Measurements from ENCODE around the gene RCL1. TPM values are rescaled to one million over a fixed set of nuclear protein-coding genes. Genes with fewer than 3 reads are reported as not detected.

RCL1 gene
- polyA plus RNA-seq, 1 donor (not counting 4 experiments of a cell fraction or from before 2014, with no cell fraction given): 16.6 TPM

- dilution Hi-C loops (cut with MboI; ENCODE audit: extremely low pct_ligation_motif_present, low sequenced_read_pairs): no loop called here
- DNase-seq (ENCODE audit: low read depth, low spot score): no peak
- Histone ChIP-seq H3K27ac (ENCODE audit: control insufficient read depth, insufficient read depth, low read length) (no peak overlapping the region), H2AFZ (ENCODE audit: control insufficient read depth, low read length) (no peak overlapping the region), H3K4me2 (ENCODE audit: control insufficient read depth, extremely low read depth, insufficient read depth, low read depth, low read length) (no peak overlapping the region), H3K4me3 (ENCODE audit: control insufficient read depth in 2 of 3, extremely low read depth in 1 of 3, insufficient read depth in 2 of 3, low read depth in 1 of 3, low read length in 3 of 3) (no peak overlapping the region), H3K27me3 (ENCODE audit: control insufficient read depth, extremely low read depth, insufficient read depth, low read length) (no peaks in the 10 kb centered on the region), H3K79me2 (ENCODE audit: control insufficient read depth, insufficient read depth, low read length) (peaks cover 28% of the 10 kb centered on the region), H3K9ac (ENCODE audit: control insufficient read depth, extremely low read depth, insufficient read depth, low read length) (no peak overlapping the region), H3K9me3 (ENCODE audit: control insufficient read depth, low read depth, low read length) (no peaks in the 10 kb centered on the region), H3K9me1 (ENCODE audit: control insufficient read depth, extremely low read depth, insufficient read depth, low read length) (no peaks in the 10 kb centered on the region), H4K20me1 (ENCODE audit: control insufficient read depth, extremely low read depth, insufficient read depth, low read length) (peaks cover 3% of the 10 kb centered on the region), H3K4me1 (ENCODE audit: control insufficient read depth, extremely low read depth, insufficient read depth, low read length) (peaks cover 15% of the 10 kb centered on the region), H3K36me3 (ENCODE audit: control insufficient read depth in 2 of 2, extremely low read depth in 1 of 2, insufficient read depth in 2 of 2, low read length in 2 of 2) (no peaks in the 10 kb centered on the region)
- TF ChIP-seq CTCF (optimal IDR thresholded peaks at IDR 0.05 in 1 of 3, IDR thresholded peaks at IDR 0.05 in 1 of 3, conservative IDR thresholded peaks at IDR 0.05 in 1 of 3; ENCODE audit: extremely low read depth in 1 of 3, insufficient read depth in 2 of 3, low read length in 3 of 3) (no peak), EZH2 (IDR thresholded peaks at IDR 0.05; ENCODE audit: low read length) (no peak)
- no peak for FAIRE-seq
Measured at GRCh38 chr9:4827224-4827623, 34.5 kb downstream of the RCL1 start.

- dilution Hi-C loops (cut with MboI; ENCODE audit: extremely low pct_ligation_motif_present, low sequenced_read_pairs): no loop called here
- TF ChIP-seq CTCF (optimal IDR thresholded peaks at IDR 0.05 in 1 of 3, IDR thresholded peaks at IDR 0.05 in 1 of 3, conservative IDR thresholded peaks at IDR 0.05 in 1 of 3; ENCODE audit: extremely low read depth in 1 of 3, insufficient read depth in 2 of 3, low read length in 3 of 3): no peak
- TF ChIP-seq EZH2 (IDR thresholded peaks at IDR 0.05; ENCODE audit: low read length): no peak
- Histone ChIP-seq H3K27me3 (ENCODE audit: control insufficient read depth, extremely low read depth, insufficient read depth, low read length) (no peaks in the 10 kb centered on the region), H3K36me3 (ENCODE audit: control insufficient read depth in 2 of 2, extremely low read depth in 1 of 2, insufficient read depth in 2 of 2, low read length in 2 of 2) (peaks cover 0 to 3% of the 10 kb centered on the region in 2 experiments), H3K79me2 (ENCODE audit: control insufficient read depth, insufficient read depth, low read length) (peaks cover 24% of the 10 kb centered on the region), H4K20me1 (ENCODE audit: control insufficient read depth, extremely low read depth, insufficient read depth, low read length) (peaks cover 3% of the 10 kb centered on the region), H3K9me3 (ENCODE audit: control insufficient read depth, low read depth, low read length) (no peaks in the 10 kb centered on the region), H3K27ac (ENCODE audit: control insufficient read depth, insufficient read depth, low read length) (no peak overlapping the region), H3K4me1 (ENCODE audit: control insufficient read depth, extremely low read depth, insufficient read depth, low read length) (peaks cover 30% of the 10 kb centered on the region), H3K9ac (ENCODE audit: control insufficient read depth, extremely low read depth, insufficient read depth, low read length) (no peak overlapping the region), H2AFZ (ENCODE audit: control insufficient read depth, low read length) (no peak overlapping the region), H3K4me3 (ENCODE audit: control insufficient read depth in 2 of 3, extremely low read depth in 1 of 3, insufficient read depth in 2 of 3, low read depth in 1 of 3, low read length in 3 of 3) (no peak overlapping the region), H3K9me1 (ENCODE audit: control insufficient read depth, extremely low read depth, insufficient read depth, low read length) (no peaks in the 10 kb centered on the region), H3K4me2 (ENCODE audit: control insufficient read depth, extremely low read depth, insufficient read depth, low read depth, low read length) (no peak overlapping the region)
- FAIRE-seq (no peak), DNase-seq (ENCODE audit: low read depth, low spot score) (no peak)
Measured at GRCh38 chr9:4828761-4829160, 36.0 kb downstream of the RCL1 start.
